A172 (cell line): Measurements from ENCODE around the gene PAPPA2. TPM values are rescaled to one million over a fixed set of nuclear protein-coding genes. Genes with fewer than 3 reads are reported as not detected.
"Not testable (repeated sequence)": the region's sequence is repeated elsewhere in the genome, so short reads cannot be mapped to it uniquely, and the experiment has no call there.

Source experiments
- DNase-seq: peaks from one replicate; pipeline ENCODE4 v3.0.0-alpha.2; 2015; ENCODE audit warnings: low spot score
- total RNA-seq: library from RNA; depleted of rRNA; stranded (reverse); fragments of >200 nt; shearing (Covaris generic); gene quantifications from 2 replicates; pipeline ENCODE4 v1.2.3, GENCODE V29; 2014

Gene PAPPA2
- total RNA-seq, 1 experiment from 2014 or later = 0.33 TPM

DNA sequence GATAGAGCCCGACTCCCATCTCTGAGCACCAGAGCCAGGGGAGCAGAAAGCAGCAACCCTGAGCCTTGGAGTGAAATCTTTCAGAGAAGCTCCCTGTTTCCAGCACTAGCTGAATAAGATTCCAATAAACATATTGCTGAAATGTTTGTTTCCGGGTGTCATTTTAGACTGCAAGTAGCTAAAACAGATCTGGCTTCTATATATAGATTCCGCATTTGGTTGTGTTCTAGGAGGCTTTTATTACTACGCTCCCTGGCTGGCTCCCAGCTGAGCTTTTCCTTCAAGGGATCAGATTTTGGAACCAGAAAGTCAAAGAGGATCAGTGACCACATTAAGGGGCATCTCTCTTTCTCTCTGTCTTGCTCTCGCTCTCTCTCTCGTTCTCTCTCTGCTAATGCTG lies 88.2 kb downstream of the PAPPA2 start:
- no peak for DNase-seq

DNA sequence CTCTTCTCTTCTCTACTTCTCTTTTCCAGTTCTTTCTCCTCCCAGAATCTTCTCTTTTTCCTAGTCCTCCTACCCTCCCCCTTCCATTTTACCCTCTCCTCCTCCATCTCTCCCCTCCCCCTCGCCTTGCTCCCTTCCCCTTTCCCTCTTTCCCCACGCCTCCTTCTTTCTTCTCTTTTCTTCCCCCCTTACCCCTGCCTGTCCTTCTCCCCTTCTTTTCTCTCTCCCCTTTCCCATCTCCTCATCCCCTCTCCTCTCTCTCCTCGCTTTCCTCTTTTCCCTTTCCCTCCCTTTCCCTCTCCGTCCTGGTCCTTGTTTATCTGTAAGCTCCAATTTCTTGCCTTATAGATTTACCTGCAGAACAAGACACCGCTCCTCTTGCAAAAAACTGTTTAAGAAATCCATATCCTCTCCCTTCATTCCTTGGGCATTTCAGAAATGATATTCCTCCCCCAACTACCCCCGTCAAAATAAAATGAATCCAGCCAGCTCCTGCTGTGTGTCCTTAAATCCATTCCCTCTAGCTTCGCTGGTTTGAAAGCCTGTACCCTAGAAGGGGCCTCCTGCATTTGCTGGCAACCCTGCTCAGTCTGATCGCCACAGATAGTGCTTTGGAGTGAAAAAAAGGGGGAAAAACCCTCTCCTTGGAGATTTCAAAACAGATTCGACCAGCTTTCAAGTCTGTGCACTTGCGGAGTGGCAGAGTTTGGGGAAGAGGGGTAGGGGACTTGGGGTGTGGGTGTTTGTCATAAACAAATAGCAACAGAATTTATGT lies 89.4 kb downstream of the PAPPA2 start:
- no peak for DNase-seq

DNA sequence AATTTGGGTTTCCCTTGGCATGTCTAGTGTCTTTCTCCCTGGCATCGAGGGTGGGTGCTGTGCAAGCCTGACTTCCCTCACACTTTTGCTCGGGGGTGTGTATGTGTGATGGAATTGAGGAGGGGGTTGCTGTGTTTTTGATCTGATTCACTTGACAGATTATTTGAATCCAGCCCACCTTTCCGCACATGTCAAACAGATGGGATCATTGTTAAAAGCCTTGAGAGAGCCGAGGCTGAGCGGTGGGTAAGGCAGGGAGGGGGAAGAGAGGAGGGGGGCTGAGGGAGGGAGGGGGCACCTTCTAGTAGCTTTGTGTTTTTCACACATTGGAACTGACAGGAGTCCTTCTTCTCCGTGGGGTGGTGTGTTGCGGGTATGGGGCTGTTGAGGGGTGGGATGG lies 90.0 kb downstream of the PAPPA2 start:
- no peak for DNase-seq

DNA sequence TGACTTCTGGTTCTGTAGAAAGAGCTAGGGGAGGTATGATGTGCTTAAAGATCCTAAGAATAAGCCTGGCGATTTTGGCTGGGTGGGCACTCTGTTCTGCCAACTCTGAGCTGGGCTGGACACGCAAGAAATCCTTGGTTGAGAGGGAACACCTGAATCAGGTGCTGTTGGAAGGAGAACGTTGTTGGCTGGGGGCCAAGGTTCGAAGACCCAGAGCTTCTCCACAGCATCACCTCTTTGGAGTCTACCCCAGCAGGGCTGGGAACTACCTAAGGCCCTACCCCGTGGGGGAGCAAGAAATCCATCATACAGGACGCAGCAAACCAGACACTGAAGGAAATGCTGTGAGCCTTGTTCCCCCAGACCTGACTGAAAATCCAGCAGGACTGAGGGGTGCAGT lies 93.3 kb downstream of the PAPPA2 start:
- DNase-seq = no peak

DNA sequence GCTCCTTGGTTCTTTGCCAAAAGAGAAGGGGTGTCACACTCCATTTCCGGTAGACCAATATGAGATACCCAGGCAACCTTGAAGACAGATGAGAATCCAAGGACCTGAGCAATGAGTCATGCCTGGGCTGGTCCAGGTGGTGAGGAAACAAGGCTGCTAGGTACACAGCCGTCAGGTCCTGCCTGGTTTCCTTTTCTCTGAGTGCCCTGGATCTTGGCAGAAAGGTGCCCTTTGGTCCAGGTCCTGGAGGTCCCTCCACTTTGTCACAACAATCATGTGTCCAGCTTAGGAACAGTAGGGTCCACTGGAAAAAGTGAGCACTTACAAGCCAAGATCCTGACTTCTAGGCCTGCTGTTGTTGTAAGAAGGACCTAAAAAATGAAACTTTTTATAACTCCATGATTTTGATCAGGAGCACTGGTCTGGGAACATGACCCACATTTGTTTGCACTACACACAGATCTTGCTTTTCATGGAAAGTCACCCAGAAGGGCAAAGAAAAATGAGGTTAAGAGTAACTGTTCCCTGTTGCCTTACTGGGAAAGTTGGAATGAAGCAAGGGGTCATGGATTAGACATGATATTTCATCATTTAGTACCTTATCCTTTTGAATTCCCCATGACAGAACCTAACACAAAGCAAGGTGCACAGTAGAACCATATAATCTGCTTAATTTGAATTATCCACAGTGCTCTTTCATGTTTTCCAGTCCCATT lies 94.7 kb downstream of the PAPPA2 start:
- DNase-seq = no peak

DNA sequence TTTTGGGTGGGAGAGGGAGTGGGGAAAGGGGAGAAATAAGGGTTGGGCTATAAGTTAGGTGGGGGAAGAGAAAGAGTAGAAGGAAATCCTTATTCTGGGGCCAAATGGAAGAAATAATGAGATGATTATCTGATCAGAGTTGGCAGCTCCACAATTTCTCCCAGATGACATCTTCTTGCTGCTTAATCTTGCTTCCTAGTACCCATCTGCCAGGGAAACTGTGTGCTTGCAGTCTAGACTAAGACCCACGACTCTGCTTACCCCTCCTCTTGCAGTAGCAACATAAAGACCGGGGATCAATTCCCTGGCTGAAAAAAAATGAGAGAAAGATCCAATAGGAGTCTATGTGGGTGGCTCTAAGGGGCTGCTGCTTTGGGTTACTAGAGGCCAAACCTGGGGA lies 95.6 kb downstream of the PAPPA2 start:
- DNase-seq = no peak

DNA sequence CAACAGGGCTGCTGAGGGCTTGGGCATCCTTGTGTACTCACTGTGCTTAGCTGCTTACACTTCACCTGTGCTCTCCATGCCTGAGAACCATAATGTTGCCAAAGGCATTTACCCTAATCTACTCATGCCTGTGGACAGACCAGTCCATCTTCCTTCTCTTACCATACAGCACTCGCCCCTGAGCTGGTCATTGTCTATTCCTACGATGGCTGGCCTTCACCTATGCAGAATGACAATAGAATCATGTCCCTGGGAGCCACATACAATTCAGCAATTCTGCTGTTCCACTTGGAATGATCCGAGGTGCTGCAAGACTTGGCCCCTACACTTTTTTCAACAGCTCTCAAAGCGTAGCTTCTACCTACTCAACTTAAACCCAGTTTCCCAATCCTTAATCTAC lies 96.5 kb downstream of the PAPPA2 start:
- DNase-seq = no peak

DNA sequence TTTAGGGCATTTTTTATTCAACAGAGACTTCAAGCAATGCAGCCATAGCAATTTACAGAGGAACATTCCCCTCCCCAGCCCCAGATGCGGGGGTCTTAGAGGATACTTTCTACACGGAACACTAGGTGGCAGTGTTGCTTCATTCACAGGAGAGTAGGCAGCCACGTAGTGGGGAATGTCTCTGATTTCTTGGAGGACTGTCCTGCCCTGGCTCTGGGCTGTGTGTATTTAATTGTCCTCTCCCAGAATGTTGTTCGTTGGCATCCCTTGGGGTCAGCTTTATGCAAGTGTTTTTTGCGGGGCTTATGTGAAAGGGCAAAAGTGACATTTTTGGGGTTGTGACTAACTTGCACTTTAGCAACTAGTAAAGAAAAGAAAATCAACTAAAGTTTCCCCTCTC lies 96.9 kb downstream of the PAPPA2 start:
- peak; percentile 54 for DNase-seq

DNA sequence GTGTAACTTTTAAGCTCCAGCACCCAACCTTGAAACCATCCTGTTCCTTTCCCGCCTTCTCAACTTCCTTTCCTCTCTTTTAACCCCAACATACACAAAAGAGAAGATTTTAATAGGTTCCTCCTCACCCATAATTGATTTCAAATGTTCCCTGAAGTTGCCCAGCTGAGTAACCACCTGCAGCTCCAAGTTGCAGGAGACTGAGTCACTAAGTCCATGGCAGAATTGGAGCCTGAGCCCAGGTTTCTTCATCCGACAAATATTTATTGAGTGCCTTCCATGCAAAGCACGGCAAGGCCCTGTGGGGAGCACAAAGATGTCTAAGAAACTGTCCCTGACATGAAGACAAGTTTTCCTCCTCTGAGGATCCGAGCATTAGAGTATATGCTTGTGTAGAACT lies 97.7 kb downstream of the PAPPA2 start:
- DNase-seq = no peak

DNA sequence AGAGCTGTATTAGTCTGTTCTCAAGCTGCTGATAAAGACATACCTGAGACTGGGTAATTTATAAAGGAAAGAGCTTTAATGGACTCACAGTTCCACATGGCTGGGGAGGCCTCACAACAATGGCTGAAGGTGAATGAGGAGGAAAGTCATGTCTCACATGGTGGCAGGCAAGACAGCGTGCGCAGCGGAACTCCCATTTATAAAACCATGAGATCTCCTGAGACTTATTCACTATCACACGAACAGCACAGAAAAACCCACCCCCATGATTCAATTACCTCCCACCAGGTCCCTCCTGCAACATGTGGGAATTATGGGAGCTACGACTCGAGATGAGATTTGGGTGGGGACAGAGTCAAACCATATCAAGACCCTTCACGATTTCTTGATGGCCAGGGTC lies 98.8 kb downstream of the PAPPA2 start:
- not testable (repeated sequence) for DNase-seq

DNA sequence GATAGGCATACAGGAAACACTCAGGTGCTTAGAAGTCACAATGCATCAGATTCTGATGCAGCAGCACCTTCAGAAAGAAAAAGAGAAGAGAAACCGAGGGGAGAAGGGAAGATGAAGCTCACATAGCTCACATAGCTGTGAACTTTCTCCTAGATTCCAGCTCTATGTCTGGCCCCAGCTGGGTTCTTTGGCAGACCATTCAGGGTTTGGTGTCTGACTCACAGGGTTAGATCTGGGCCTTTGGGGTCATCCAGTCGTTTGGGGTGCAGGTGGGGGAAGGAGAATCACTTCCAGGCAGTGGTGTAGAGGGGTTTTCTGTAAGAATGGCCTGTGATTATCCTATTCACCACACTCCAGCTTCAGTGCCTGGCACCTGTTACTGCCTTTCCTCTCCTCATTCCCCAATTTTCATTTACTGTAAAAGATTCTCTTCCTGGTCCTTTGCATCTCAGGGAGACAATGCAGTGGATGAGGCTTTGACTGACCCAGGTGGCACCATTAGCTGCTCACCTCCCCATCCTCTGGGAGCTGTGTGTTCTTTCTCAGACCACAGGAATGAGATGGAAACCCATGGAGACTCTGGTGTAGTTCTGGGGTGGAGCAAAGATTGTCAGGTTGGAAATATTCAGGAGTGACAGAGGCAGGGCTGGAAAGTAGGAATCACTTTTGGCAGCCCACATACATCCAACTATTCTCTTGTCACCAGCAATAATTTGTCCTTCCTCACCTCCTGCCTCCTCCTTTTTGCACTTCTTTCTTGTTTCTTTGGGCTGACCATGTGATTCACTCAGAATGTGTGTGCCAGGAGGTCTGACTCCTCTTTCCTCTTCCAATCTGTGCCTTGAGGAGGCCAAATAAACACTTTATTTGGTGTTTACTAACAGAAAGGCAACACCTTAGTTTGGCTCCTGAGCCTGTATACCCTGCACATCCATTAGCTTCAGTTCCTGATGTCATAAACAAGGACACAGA lies 103.3 kb downstream of the PAPPA2 start:
- no peak for DNase-seq

DNA sequence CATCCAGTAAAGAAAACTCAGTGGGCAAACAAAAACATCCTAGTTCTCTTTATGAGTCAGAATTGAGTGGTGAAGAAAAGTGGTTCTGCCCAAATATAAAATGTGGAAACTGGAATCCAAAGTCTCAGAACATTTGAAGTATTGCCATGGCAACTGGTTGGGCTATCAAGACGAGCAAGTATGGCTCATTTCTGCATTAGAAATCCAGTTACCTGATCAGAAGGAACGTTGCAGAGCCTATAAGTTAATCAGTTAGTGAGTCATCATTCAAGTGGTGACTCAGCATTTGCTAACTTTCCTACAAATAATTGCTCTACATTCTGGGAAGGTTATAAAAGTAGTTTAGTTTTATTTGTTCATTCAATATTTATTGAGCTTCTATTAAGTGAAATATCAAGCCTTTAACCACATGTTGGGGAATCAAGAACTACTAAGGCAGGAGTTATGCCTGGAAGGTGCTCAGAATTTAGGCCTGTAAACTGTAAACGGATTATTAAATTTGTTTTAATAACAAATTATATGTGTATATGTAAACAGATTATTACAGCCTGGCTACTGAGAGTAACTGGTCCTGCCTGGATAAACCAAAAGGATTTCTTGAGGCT lies 104.3 kb downstream of the PAPPA2 start:
- peak; percentile 35 for DNase-seq

DNA sequence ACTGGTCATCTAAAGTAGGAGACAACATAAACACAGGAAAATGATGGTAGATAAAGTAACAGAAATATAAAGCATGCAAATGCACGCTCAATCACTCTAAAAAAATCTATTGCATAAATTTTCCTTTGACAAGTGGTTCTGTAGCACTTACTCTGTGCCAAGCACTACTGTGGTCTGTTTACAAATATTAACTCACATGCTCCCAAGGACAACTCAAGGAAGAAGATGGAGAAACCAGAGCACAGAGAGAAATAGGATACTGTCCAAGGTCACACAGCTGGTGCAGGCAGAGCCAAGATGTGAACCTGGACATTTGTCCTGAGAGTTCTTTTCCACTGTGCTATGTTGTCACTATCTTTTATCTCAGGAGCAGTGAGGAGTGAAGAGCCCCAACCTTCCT lies 105.2 kb downstream of the PAPPA2 start:
- DNase-seq = no peak

DNA sequence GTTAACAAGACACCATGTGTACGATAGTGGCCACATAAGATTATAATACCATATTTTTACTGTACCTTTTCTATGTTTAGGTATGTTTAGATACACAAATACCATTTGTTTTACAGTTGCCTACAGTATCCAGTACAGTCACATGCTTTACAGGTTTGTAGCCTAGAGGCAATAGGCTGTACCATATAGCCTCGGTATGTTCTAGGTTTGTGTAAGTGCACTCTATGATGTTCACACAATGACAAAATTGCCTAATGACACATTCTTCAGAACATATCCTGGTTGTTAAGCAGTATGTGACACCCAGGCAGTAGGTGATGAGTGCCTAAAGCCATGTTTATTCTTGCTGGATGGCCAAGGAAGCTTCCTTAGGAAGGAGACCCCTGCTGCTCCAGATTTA lies 111.8 kb downstream of the PAPPA2 start:
- DNase-seq = no peak

DNA sequence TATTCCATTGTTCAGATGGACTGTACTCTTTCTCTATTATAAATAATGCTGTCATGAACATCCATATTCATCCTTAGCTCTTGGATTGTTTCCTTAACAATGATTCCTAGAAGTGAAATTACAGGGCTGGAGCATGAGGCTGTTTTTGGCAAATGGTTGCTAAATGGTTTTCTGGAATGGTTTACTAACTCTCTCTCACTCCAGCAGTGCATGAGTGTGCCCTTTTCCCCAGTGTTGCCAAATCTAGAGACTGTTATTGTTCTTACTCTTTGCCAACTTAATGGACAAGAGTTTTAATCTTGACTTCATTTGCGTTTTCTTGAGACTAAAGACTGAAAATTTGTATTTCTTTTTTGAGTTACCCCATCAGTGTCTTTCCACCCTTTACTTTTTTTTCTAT lies 113.0 kb downstream of the PAPPA2 start:
- no peak for DNase-seq

DNA sequence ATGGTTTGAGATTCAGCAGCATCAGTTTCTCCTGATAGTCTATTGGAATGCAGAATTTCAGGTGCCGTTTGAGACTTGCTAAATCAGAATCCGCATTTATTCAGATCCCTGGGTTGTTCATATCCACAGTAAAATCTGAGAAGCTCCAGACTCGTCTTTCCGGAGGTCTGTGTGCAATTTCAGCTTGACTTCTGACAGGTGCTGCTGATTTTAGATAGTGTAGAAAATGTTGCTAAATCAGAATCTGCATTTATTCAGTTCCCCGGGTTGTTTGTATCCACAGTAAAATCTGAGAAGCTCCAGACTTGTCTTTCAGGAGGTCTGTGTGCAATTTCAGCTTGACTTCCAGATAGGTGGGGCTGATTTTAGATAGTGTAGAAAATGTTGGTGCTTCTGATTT lies 113.7 kb downstream of the PAPPA2 start:
- no peak for DNase-seq

DNA sequence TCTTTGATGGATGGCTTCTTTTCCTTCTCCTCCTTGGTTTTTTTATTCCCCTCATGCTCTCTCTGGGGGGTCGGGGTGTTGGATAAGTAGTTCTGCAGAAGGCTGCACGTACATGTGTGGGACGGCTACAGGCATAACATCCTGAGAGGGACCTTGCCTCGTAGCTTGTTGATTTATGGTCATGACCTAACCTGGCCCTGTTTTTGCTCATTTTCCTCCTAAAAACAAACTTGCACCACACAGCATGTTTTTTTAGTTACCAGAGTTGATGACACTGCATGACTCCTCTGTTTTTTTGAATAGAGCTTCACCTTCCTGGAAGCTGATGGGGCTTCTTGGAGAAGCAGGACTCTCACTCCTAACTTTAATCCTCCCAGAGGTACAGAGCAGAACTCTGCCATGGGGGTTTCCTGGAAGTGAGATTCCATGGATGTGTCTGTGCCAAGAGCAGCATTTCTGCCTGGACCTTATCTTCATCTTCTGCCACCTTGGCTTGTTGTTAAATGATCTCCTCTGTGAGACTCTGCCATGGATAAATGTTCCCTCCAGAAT lies 114.7 kb downstream of the PAPPA2 start:
- DNase-seq = no peak

DNA sequence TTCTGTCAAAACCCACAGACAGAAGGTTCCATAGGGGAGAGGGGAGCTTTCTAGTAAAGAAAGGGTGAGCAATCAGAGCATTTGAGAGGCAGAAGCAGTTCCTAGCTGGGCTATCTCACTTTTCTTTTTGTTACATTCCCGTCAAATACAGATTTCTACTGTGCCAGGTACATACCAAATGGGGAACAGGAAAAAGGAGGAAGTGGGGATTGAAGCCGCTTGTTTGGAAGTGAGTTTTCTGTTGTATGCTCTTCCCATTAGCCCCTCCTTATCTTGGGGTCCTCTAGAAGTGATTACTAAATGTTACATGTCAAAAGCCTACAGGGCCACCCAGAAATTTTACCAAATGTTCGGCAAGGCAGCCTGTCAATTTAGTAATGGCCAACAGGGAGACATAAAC lies 116.1 kb downstream of the PAPPA2 start:
- DNase-seq = no peak

DNA sequence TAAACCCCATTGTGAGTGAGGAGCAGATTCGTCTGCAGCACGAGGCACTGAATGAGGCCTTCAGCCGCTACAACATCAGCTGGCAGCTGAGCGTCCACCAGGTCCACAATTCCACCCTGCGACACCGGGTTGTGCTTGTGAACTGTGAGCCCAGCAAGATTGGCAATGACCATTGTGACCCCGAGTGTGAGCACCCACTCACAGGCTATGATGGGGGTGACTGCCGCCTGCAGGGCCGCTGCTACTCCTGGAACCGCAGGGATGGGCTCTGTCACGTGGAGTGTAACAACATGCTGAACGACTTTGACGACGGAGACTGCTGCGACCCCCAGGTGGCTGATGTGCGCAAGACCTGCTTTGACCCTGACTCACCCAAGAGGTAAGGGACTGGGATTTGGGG lies 132.2 kb downstream of the PAPPA2 start:
- no peak for DNase-seq

DNA sequence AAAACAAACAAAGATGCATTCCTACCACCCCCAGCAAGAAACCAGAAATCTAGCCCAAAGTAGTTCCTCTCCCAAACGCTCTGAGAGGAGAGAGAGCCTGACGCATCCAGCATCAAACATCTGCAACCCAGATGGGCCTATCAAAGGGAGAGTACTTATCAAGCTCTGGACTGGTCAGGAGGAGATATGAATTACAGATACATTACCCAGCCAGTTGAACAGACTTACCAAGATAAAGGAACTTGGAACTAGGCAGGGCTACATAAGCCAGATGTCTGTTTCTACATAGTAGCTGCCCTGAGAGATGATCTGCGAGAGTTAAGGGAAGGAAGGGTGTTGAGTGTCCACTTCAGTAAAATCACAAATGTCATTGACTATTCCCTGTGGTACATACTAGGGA lies 138.4 kb downstream of the PAPPA2 start:
- no peak for DNase-seq

DNA sequence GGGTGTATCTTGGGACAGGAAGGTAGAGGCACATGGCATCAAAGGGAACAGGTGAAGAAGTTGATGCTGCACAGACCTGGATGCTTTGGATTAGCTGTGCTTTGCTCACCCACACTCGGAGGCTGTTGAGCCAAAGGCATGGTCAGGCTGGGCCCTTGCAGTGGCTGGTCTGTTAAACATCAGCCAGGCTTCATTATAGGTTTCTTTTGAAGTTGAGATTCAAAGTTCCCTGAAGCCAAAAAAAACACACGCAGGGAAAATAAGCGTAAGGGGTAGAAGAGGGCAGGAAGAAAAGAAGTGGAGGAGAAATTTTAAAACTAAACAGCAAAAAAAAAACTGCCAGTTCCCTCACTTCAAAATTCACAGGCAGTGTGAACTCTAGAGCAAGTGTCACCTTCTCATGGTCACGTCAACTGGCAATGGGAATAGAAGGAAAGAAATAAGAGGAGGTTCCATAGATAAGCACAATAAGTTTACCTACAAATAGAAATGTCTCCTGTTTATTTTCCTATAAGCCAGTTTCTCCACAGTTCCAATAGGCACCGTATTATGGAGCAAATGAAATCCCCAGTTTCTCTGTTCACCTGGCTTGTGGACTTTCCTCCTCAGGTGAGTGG lies 139.5 kb downstream of the PAPPA2 start:
- no peak for DNase-seq
